Measurements from ENCODE around the gene MGAT5. TPM values are rescaled to one million over a fixed set of nuclear protein-coding genes. Genes with fewer than 3 reads are reported as not detected.

The MGAT5 gene
- total RNA-seq, 1 experiment from 2014 or later = 52.4 TPM

DNA sequence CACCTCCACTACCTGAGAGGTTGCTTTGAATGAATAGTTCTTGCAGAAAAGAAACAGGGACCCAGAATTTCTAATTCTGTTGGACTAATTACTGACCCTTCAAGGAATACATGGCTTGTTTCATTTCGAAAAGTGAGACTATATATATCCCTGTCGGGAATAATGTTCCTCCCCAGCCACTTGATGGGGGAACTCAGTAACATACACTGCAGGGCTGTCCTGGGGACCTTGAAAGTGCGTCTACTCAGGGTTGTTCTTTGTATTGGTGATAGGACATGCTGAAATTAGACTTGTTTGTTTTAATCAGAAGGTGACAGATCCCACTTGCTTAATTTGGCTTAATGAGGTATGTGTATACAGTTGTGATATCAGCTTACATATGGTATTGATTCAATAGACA lies 25.5 kb downstream of the MGAT5 start:
- no peak overlapping the region for H3K27ac Mint-ChIP-seq
- 0 out of 2 replicates have a peak, but pooled peaks cover 3% of the 10 kb centered on the region for H3K36me3 Mint-ChIP-seq
- no peaks in the 10 kb centered on the region for H3K9me3 Mint-ChIP-seq
- DNase-seq (ENCODE audit: low spot score) = no peak
- no peak overlapping the region for H3K4me3 Mint-ChIP-seq
- ChIA-PET CTCF (interaction anchor here (1.0 kb wide), 1 partner anchor 171 kb away, joined by 4 read pairs; no protein-coding TSS in a partner anchor), POLR2A (no interaction called here)
- ATAC-seq = no peak
- TF ChIP-seq MYBL2 (CRISPR knock-in tag; IDR thresholded peaks at IDR 0.05) (no peak), JUN (CRISPR knock-in tag; IDR thresholded peaks at IDR 0.05) (no peak), ZNF121 (CRISPR knock-in tag; IDR thresholded peaks at IDR 0.05) (no peak), KAT7 (CRISPR knock-in tag; IDR thresholded peaks at IDR 0.05; ENCODE audit: borderline replicate concordance) (no peak), ZNF425 (CRISPR knock-in tag; conservative IDR thresholded peaks at IDR 0.05) (no peak), ZNF219 (CRISPR knock-in tag; IDR thresholded peaks at IDR 0.05; ENCODE audit: borderline replicate concordance) (no peak), TCF7 (CRISPR knock-in tag; IDR thresholded peaks at IDR 0.05; ENCODE audit: low read depth) (no peak), ERG (CRISPR knock-in tag; IDR thresholded peaks at IDR 0.05) (no peak), TP53 (CRISPR knock-in tag; IDR thresholded peaks at IDR 0.05) (no peak), CTCF (IDR thresholded peaks at IDR 0.05) (no peak), ZNF512 (CRISPR knock-in tag; IDR thresholded peaks at IDR 0.05; ENCODE audit: borderline replicate concordance) (no peak), ZBTB21 (CRISPR knock-in tag; IDR thresholded peaks at IDR 0.05; ENCODE audit: borderline replicate concordance) (no peak), ARID4B (CRISPR knock-in tag; IDR thresholded peaks at IDR 0.05; ENCODE audit: borderline replicate concordance) (no peak), FOXJ3 (CRISPR knock-in tag; IDR thresholded peaks at IDR 0.05; ENCODE audit: borderline replicate concordance) (no peak)
- TF ChIP-seq, protein P1, sequence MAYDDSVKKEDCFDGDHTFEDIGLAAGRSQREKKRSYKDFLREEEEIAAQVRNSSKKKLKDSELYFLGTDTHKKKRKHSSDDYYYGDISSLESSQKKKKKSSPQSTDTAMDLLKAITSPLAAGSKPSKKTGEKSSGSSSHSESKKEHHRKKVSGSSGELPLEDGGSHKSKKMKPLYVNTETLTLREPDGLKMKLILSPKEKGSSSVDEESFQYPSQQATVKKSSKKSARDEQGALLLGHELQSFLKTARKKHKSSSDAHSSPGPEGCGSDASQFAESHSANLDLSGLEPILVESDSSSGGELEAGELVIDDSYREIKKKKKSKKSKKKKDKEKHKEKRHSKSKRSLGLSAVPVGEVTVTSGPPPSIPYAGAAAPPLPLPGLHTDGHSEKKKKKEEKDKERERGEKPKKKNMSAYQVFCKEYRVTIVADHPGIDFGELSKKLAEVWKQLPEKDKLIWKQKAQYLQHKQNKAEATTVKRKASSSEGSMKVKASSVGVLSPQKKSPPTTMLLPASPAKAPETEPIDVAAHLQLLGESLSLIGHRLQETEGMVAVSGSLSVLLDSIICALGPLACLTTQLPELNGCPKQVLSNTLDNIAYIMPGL (CRISPR knock-in tag; IDR thresholded peaks at IDR 0.05) = no peak
- TF ChIP-seq, protein P2, sequence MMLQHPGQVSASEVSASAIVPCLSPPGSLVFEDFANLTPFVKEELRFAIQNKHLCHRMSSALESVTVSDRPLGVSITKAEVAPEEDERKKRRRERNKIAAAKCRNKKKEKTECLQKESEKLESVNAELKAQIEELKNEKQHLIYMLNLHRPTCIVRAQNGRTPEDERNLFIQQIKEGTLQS (CRISPR knock-in tag; conservative IDR thresholded peaks at IDR 0.05) = no peak
- TF ChIP-seq, protein P3, sequence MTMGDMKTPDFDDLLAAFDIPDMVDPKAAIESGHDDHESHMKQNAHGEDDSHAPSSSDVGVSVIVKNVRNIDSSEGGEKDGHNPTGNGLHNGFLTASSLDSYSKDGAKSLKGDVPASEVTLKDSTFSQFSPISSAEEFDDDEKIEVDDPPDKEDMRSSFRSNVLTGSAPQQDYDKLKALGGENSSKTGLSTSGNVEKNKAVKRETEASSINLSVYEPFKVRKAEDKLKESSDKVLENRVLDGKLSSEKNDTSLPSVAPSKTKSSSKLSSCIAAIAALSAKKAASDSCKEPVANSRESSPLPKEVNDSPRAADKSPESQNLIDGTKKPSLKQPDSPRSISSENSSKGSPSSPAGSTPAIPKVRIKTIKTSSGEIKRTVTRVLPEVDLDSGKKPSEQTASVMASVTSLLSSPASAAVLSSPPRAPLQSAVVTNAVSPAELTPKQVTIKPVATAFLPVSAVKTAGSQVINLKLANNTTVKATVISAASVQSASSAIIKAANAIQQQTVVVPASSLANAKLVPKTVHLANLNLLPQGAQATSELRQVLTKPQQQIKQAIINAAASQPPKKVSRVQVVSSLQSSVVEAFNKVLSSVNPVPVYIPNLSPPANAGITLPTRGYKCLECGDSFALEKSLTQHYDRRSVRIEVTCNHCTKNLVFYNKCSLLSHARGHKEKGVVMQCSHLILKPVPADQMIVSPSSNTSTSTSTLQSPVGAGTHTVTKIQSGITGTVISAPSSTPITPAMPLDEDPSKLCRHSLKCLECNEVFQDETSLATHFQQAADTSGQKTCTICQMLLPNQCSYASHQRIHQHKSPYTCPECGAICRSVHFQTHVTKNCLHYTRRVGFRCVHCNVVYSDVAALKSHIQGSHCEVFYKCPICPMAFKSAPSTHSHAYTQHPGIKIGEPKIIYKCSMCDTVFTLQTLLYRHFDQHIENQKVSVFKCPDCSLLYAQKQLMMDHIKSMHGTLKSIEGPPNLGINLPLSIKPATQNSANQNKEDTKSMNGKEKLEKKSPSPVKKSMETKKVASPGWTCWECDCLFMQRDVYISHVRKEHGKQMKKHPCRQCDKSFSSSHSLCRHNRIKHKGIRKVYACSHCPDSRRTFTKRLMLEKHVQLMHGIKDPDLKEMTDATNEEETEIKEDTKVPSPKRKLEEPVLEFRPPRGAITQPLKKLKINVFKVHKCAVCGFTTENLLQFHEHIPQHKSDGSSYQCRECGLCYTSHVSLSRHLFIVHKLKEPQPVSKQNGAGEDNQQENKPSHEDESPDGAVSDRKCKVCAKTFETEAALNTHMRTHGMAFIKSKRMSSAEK (CRISPR knock-in tag; IDR thresholded peaks at IDR 0.05; ENCODE audit: borderline replicate concordance) = no peak
- TF ChIP-seq, protein P4, sequence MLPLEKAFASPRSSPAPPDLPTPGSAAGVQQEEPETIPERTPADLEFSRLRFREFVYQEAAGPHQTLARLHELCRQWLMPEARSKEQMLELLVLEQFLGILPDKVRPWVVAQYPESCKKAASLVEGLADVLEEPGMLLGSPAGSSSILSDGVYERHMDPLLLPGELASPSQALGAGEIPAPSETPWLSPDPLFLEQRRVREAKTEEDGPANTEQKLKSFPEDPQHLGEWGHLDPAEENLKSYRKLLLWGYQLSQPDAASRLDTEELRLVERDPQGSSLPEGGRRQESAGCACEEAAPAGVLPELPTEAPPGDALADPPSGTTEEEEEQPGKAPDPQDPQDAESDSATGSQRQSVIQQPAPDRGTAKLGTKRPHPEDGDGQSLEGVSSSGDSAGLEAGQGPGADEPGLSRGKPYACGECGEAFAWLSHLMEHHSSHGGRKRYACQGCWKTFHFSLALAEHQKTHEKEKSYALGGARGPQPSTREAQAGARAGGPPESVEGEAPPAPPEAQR (CRISPR knock-in tag; IDR thresholded peaks at IDR 0.05) = no peak
- peaks cover 16% of the 10 kb centered on the region for H3K27me3 Mint-ChIP-seq (ENCODE audit: low read depth)
- H3K4me1 Mint-ChIP-seq = peaks cover 24% of the 10 kb centered on the region
